ENCODE measurements around the gene TLE4. TPM values are rescaled to one million over a fixed set of nuclear protein-coding genes. Genes with fewer than 3 reads are reported as not detected.

Gene TLE4
- total RNA-seq, 1 donor from 2014 or later, result 16.3 TPM

- no peak overlapping the region for H3K4me3 ChIP-seq (ENCODE audit: low read depth, low read length)
- no peak for TF ChIP-seq CTCF (conservative IDR thresholded peaks at IDR 0.05; ENCODE audit: low read depth, low read length)
- no peak for DNase-seq (ENCODE audit: low read depth)
Measured at GRCh38 chr9:79583952-79584654, 12.3 kb downstream of the TLE4 start.

DNA sequence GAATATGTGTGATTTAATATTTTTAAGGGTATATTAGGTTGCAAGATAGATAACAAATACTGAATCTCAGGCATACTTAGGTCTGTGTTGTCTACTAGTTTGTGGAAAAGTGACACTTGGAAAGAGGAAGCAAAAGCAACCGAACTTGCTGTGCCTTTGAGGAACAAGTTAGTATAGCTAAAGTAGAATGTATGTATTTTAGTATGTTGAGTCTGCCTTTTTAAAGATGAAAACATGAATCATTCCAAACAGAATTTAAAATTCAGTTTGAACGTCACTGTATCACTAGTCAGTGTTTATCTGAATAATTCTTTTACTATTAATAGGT lies 12.9 kb downstream of the TLE4 start:
- DNase-seq (ENCODE audit: low read depth), result no peak
- no peak for TF ChIP-seq CTCF (conservative IDR thresholded peaks at IDR 0.05; ENCODE audit: low read depth, low read length)
- no peak overlapping the region for H3K4me3 ChIP-seq (ENCODE audit: low read depth, low read length)

DNA sequence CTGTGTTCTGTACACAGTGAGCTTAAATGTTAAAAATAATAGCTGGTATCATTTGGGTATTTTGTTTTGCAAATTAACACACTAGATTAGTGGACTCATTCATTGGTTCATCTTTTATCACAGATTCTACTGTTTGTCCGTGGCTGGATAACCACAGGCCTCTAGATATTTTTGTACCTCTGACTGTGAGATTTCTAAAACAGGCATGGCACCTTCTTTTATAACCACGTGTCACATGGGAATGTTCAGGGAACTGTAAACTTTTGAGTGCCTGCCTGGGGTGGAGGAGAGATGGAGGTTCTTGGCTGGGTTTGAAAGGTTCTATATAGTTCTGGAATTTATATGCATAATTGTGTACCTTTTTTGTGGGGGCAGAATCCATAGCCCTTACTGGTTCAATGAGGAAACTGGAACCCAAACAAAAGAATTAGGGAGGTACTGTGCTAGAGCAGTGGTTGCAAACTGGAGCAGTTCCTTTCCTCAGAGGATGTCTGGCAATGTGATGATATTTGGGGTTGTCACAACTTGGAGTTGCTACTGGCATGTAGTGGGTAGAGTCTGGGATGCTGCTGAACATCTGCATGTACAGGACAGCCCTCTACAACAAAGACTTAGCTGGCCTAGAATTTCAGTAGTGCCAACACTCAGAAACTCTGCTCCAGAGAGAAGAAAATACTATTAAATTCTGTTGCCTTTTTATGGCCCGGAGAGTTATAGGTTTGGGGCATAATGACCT lies 16.9 kb downstream of the TLE4 start:
- no peak for TF ChIP-seq CTCF (conservative IDR thresholded peaks at IDR 0.05; ENCODE audit: low read depth, low read length)
- H3K4me3 ChIP-seq (ENCODE audit: low read depth, low read length), result no peak overlapping the region
- DNase-seq (ENCODE audit: low read depth), result no peak

DNA sequence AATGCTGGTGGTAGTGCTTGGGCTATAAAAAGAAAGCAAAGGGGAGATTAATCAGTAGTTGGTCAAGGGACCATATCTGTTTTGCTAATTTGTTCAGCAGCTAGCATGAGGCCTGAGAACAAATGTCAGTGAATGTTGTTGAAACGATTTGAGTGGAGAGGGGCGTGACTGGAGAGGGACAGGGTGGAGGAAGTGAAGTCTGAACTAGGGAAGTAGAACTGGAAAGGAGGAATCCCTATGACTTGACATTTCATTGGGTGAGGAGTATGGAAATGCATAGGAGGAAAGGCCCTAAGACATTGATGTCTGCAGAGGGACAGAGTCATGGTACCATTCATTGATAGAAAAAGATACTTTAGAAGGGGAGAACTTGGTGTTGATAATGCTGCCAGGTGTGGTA lies 19.7 kb downstream of the TLE4 start:
- H3K4me3 ChIP-seq (ENCODE audit: low read depth, low read length), result no peak overlapping the region
- no peak for TF ChIP-seq CTCF (conservative IDR thresholded peaks at IDR 0.05; ENCODE audit: low read depth, low read length)
- DNase-seq (ENCODE audit: low read depth), result no peak

DNA sequence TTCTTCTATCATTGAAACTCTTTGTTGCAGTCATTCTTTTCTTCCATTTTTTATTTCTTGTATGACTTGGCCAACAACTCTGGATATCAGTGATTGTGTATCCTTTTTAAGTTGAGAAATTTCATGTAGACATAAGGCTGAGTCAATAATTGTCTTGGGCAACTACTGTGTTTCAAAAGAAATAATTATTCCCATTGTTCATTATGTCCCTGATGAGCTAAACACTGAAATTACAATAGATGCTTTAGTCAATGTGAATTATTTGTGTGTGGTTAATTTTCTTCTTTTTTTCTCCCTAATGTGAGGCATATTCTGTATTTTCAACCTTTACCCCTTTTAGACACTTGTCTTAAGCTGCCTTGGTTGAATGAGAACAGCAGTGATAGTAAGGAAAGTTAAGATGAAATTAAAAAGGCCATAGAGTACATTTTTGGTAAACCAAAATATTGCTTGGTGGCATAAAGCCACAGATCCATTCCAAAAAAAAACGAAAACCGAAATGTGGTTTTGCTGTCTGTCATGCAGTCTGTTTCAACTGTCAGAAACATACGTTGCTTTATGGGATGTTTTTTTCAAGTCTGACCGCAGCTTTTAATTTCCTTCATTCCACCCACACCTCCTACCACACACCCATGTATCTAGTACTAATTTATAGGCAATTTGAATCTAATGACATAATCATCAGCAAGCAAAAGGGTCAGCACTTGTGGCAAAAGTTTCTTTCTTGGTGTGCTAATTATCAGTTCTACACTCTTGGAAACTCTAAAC lies 21.1 kb downstream of the TLE4 start:
- H3K4me3 ChIP-seq (ENCODE audit: low read depth, low read length), result no peak overlapping the region
- TF ChIP-seq CTCF (conservative IDR thresholded peaks at IDR 0.05; ENCODE audit: low read depth, low read length), result no peak
- DNase-seq (ENCODE audit: low read depth), result no peak

DNA sequence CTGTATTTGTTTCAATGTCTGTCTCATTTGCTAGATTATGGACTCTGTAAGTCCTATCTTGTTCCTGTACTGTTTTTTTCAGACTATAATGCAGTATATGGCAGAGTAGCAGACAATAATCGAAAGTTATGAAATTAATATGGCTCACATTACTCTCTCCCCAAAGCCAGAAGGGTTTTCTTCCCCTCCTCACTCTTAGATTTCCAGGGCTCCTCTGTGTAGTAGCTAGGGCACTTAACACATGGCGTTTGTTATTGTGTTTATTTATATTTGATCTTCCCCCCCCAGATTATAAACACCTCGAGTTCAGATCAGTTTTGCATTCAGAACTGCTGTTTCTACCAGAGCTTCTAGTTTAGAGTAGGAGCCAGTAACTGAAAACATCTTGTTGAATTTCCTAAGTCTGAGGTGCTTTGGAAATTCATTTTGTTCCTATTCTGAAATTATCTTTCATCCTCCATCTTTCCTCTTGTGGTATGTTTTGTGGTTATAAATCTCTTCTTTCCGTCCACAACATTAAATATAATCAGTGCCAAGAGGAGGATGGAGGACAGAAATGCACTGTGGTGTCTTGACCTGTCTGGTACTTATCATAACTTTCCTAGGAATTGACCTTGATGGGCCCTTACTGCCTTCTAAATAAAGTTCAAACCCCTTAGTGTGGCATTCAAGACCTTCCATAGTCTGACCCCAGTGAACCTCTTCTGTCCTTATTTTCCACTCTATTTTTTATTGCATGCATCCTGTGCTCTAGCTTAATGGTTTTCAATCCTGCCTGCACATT lies 27.0 kb downstream of the TLE4 start:
- TF ChIP-seq CTCF (conservative IDR thresholded peaks at IDR 0.05; ENCODE audit: low read depth, low read length), result no peak
- H3K4me3 ChIP-seq (ENCODE audit: low read depth, low read length), result no peak overlapping the region
- DNase-seq (ENCODE audit: low read depth), result no peak

All from epithelial cell of proximal tubule (primary cell).